ENCODE data around the gene LYZL1. TPM values are rescaled to one million over a fixed set of nuclear protein-coding genes. Genes with fewer than 3 reads are reported as not detected.

The LYZL1 gene
- total RNA-seq, 1 donor from 2014 or later, result not detected

DNA sequence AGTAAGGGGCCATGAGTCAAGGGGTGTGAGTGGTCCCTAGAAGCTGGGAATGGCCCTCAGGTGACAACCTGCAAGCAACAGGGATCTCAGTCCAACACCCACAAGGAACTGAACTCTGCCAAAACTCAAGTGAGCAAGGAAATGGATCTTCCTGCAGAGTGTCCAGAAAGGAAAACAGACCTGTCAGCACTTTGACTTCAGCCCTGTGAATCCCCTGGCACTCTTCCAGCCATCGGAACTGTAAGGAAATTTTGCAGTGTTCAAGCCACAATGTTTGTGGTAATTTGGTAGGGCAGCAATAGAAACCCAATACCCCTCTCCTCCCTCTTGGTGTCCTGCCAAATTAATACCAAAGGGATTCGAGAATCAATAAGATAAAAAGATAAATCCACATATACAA, 6.9 kb downstream of the LYZL1 start:
- Histone ChIP-seq H3K27ac (no peak overlapping the region), H3K9ac (no peak overlapping the region), H3K4me2 (no peak overlapping the region), H4K20me1 (ENCODE audit: low read depth) (no peaks in the 10 kb centered on the region), H3K9me3 (ENCODE audit: low read depth) (peaks cover 16% of the 10 kb centered on the region), H3K27me3 (no peaks in the 10 kb centered on the region), H3F3A (ENCODE audit: low read depth) (no peaks in the 10 kb centered on the region), H2AFZ (replicated peaks) (no peak overlapping the region), H3K79me2 (ENCODE audit: low read depth) (no peaks in the 10 kb centered on the region), H3K36me3 (no peaks in the 10 kb centered on the region), H3K4me3 (no peak overlapping the region), H3K4me1 (no peaks in the 10 kb centered on the region)
- peaks cover 6% of the 10 kb centered on the region for H3K36me3 Mint-ChIP-seq
- no peak overlapping the region for H3K27ac Mint-ChIP-seq
- DNase-seq (ENCODE audit: low spot score), result no peak
- H3K4me1 Mint-ChIP-seq, result no peaks in the 10 kb centered on the region
- H3K27me3 Mint-ChIP-seq (ENCODE audit: insufficient read depth, low read depth), result peaks cover 3% of the 10 kb centered on the region
- H3K9me3 Mint-ChIP-seq, result peaks cover 51% of the 10 kb centered on the region
- no peak overlapping the region for H3K4me3 Mint-ChIP-seq
- TF ChIP-seq EZH2 (IDR thresholded peaks at IDR 0.05), result no peak
- TF ChIP-seq, protein P1, sequence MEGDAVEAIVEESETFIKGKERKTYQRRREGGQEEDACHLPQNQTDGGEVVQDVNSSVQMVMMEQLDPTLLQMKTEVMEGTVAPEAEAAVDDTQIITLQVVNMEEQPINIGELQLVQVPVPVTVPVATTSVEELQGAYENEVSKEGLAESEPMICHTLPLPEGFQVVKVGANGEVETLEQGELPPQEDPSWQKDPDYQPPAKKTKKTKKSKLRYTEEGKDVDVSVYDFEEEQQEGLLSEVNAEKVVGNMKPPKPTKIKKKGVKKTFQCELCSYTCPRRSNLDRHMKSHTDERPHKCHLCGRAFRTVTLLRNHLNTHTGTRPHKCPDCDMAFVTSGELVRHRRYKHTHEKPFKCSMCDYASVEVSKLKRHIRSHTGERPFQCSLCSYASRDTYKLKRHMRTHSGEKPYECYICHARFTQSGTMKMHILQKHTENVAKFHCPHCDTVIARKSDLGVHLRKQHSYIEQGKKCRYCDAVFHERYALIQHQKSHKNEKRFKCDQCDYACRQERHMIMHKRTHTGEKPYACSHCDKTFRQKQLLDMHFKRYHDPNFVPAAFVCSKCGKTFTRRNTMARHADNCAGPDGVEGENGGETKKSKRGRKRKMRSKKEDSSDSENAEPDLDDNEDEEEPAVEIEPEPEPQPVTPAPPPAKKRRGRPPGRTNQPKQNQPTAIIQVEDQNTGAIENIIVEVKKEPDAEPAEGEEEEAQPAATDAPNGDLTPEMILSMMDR (IDR thresholded peaks at IDR 0.05), result no peak
- no peak for TF ChIP-seq EZH2phosphoT487 (IDR thresholded peaks at IDR 0.05)

GRCh38 chr10:29297678-29298077, 8.8 kb downstream of the LYZL1 start:
- Mint-ChIP-seq H3K4me1 (no peaks in the 10 kb centered on the region), H3K4me3 (no peak overlapping the region), H3K27ac (no peak overlapping the region), H3K27me3 (ENCODE audit: insufficient read depth, low read depth) (peaks cover 5% of the 10 kb centered on the region), H3K36me3 (peaks cover 8% of the 10 kb centered on the region), H3K9me3 (peaks cover 67% of the 10 kb centered on the region)
- Histone ChIP-seq H3K4me1 (no peaks in the 10 kb centered on the region), H3K27me3 (no peaks in the 10 kb centered on the region), H3K9me3 (ENCODE audit: low read depth) (peaks cover 16% of the 10 kb centered on the region), H3K4me2 (no peak overlapping the region), H3K79me2 (ENCODE audit: low read depth) (no peaks in the 10 kb centered on the region), H3F3A (ENCODE audit: low read depth) (no peaks in the 10 kb centered on the region), H3K9ac (no peak overlapping the region), H4K20me1 (ENCODE audit: low read depth) (no peaks in the 10 kb centered on the region), H2AFZ (replicated peaks) (no peak overlapping the region), H3K4me3 (no peak overlapping the region), H3K36me3 (no peaks in the 10 kb centered on the region), H3K27ac (no peak overlapping the region)
- no peak for DNase-seq (ENCODE audit: low spot score)
- TF ChIP-seq EZH2phosphoT487 (IDR thresholded peaks at IDR 0.05) (no peak), EZH2 (IDR thresholded peaks at IDR 0.05) (no peak)
- TF ChIP-seq, protein P1 (IDR thresholded peaks at IDR 0.05), result no peak

DNA sequence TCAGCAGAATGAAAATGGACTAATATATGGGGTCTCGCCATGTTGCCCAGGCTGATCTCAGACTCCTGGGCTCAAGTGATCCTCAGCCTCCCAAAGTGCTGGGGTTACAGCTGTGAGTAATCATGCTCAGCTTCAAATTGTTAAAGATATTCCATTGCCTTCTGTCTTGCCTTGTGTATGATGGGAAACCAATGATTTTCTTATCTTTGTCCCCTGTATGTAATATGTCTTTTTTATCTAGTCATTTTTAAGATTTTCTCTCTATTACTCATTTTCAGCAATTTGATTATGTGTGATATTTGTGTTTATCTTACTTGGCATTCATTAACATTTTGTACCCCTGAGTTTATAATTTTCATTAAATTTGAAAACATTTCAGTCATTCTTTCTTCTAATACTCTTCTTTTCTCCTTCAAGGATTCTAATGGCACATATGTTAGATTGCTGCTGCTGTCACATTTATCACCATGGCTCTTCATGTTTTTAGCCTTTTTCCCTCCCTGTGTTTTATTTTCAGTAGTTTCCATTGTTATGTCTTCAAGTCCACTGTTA, 12.6 kb downstream of the LYZL1 start:
- H3K27me3 Mint-ChIP-seq (ENCODE audit: insufficient read depth, low read depth), result peaks cover 5% of the 10 kb centered on the region
- H3F3A ChIP-seq (ENCODE audit: low read depth), result no peaks in the 10 kb centered on the region
- no peak overlapping the region for H3K27ac ChIP-seq
- H3K9ac ChIP-seq, result no peak overlapping the region
- no peaks in the 10 kb centered on the region for H4K20me1 ChIP-seq (ENCODE audit: low read depth)
- H3K4me3 Mint-ChIP-seq, result no peak overlapping the region
- no peaks in the 10 kb centered on the region for H3K36me3 ChIP-seq
- no peak overlapping the region for H3K27ac Mint-ChIP-seq
- H3K9me3 ChIP-seq (ENCODE audit: low read depth), result peaks cover 15% of the 10 kb centered on the region
- H3K9me3 Mint-ChIP-seq, result peaks cover 49% of the 10 kb centered on the region
- TF ChIP-seq, protein P1 (IDR thresholded peaks at IDR 0.05), result no peak
- TF ChIP-seq EZH2 (IDR thresholded peaks at IDR 0.05) (no peak), EZH2phosphoT487 (IDR thresholded peaks at IDR 0.05) (no peak)
- no peak for DNase-seq (ENCODE audit: low spot score)
- no peaks in the 10 kb centered on the region for H3K27me3 ChIP-seq
- no peaks in the 10 kb centered on the region for H3K4me1 ChIP-seq
- H2AFZ ChIP-seq (replicated peaks), result no peak overlapping the region
- peaks cover 9% of the 10 kb centered on the region for H3K36me3 Mint-ChIP-seq
- no peaks in the 10 kb centered on the region for H3K79me2 ChIP-seq (ENCODE audit: low read depth)
- H3K4me3 ChIP-seq, result no peak overlapping the region
- no peak overlapping the region for H3K4me2 ChIP-seq
- H3K4me1 Mint-ChIP-seq, result peaks cover 11% of the 10 kb centered on the region

Data from neural progenitor cell (in vitro differentiated cells).